OCI-LY7 (cell line): Measurements from ENCODE around the gene LIN7A. TPM values are rescaled to one million over a fixed set of nuclear protein-coding genes. Genes with fewer than 3 reads are reported as not detected.

Source experiments
- BruUV-seq: library from RNA; stranded (reverse); fragments of 400-500 nt; replicated peaks from 2 replicates; lab custom pipeline; 2021; lab: Mats Ljungman, UMichigan
- CTCF ChIA-PET: fragments of 300-600 bp; sonication (Branson Sonifier 250); formaldehyde crosslinking; loops from one replicate; lab custom pipeline; 2022; ENCODE audit warnings: antibody characterized with exemption; ENCODE audit not compliant: unreplicated experiment; lab: Charles Lee
- POLR2A ChIA-PET: fragments of 300-600 bp; sonication (Branson Sonifier 250); formaldehyde crosslinking; loops from one replicate; lab custom pipeline; 2022; ENCODE audit warnings: antibody characterized with exemption; lab: Charles Lee
- DNase-seq: peaks from one replicate; pipeline ENCODE4 v3.0.0-alpha.2; 2015; ENCODE audit warnings: low spot score
- H2AFZ ChIP-seq: fragments of 200-600 bp; sonication (generic), shearing (Covaris generic); 2 replicates; pipeline ENCODE4 v1.6.1; 2014; ENCODE audit warnings: mild to moderate bottlenecking, antibody characterized with exemption, low read length, moderate library complexity
- H3K27ac ChIP-seq: fragments of 200-600 bp; sonication (generic); 2 replicates; pipeline ENCODE4 v1.5.1; 2014; ENCODE audit warnings: mixed run types, low read depth, mild to moderate bottlenecking, moderate library complexity, low read length, inconsistent platforms; ENCODE audit not compliant: poor library complexity, severe bottlenecking
- H3K36me3 ChIP-seq: fragments of 200-600 bp; sonication (generic); 2 replicates; pipeline ENCODE4 v1.6.1; 2014; ENCODE audit warnings: mild to moderate bottlenecking, antibody characterized with exemption, low read length, moderate library complexity, mixed read lengths; ENCODE audit not compliant: insufficient read depth
- H3K4me1 ChIP-seq: fragments of 200-600 bp; sonication (generic); 2 replicates; pipeline ENCODE4 v1.5.1; 2014; ENCODE audit warnings: mild to moderate bottlenecking, low read length; ENCODE audit not compliant: insufficient read depth, poor library complexity, severe bottlenecking
- H3K4me2 ChIP-seq: fragments of 200-600 bp; sonication (generic); 2 replicates; pipeline ENCODE4 v1.6.1; 2014; ENCODE audit warnings: mild to moderate bottlenecking, low read length
- H3K4me3 ChIP-seq: fragments of 200-600 bp; sonication (generic); 2 replicates; pipeline ENCODE4 v1.5.1; 2014; ENCODE audit warnings: mild to moderate bottlenecking, low read depth, low read length; ENCODE audit not compliant: poor library complexity, severe bottlenecking
- H3K79me2 ChIP-seq: fragments of 200-600 bp; sonication (generic); 2 replicates; pipeline ENCODE4 v1.6.1; 2016; ENCODE audit warnings: low read depth, mild to moderate bottlenecking, low read length, moderate library complexity, mixed read lengths; ENCODE audit not compliant: insufficient read depth
- H3K9me2 ChIP-seq: fragments of 200-600 bp; sonication (generic); 2 replicates; pipeline ENCODE4 v1.6.1; 2016; ENCODE audit warnings: mild to moderate bottlenecking, low read length, mixed read lengths; ENCODE audit not compliant: insufficient read depth
- H3K9me3 ChIP-seq: fragments of 200-600 bp; sonication (generic); 2 replicates; pipeline ENCODE4 v1.6.1; 2014; ENCODE audit warnings: mild to moderate bottlenecking, mixed run types, low read length, mixed read lengths
- H4K20me1 ChIP-seq: fragments of 200-600 bp; sonication (generic); 2 replicates; pipeline ENCODE4 v1.6.1; 2014; ENCODE audit warnings: mild to moderate bottlenecking, antibody characterized with exemption, low read length, moderate library complexity, mixed read lengths; ENCODE audit not compliant: insufficient read depth
- CTCF ChIP-seq: fragments of 200-600 bp; sonication (generic); conservative IDR thresholded peaks from 2 replicates; pipeline ENCODE4 v1.5.1; 2014; ENCODE audit warnings: mild to moderate bottlenecking, antibody characterized with exemption, low read length, moderate library complexity, mixed read lengths
- EZH2phosphoT487 ChIP-seq: fragments of 200-600 bp; sonication (generic); IDR thresholded peaks from 2 replicates; pipeline ENCODE4 v1.6.1; 2018; ENCODE audit warnings: low read depth, borderline replicate concordance, mild to moderate bottlenecking, mixed run types, antibody characterized with exemption, low read length, moderate library complexity, mixed read lengths
- intact Hi-C: fragments of 100-400 bp; cut with micrococcal nuclease; formaldehyde crosslinking; loops from one replicate; pipeline ENCODE4 v1.10.0; 2022; ENCODE audit not compliant: unreplicated experiment
- total RNA-seq, 2 experiments: library from RNA; depleted of rRNA in 1 of 2; stranded (reverse); fragments of >200 nt in 1 of 2; shearing (Covaris generic) in 1 of 2; gene quantifications; 2 replicates each; pipeline ENCODE4 v1.2.3, GENCODE V29; 2014 to 2022

LIN7A gene
- total RNA-seq, 2 experiments from 2014 or later: 0.61 TPM; not detected in 1

GRCh38 chr12:80868576-80868975 is 69.2 kb downstream of the LIN7A start:
- DNase-seq: no peak
- TF ChIP-seq CTCF (no peak), EZH2phosphoT487 (no peak)
- Histone ChIP-seq H3K4me3 (no peak overlapping the region), H3K9me3 (no peaks in the 10 kb centered on the region), H3K4me1 (no peaks in the 10 kb centered on the region), H3K9me2 (no peaks in the 10 kb centered on the region), H4K20me1 (no peaks in the 10 kb centered on the region), H3K4me2 (no peak overlapping the region), H2AFZ (no peak overlapping the region), H3K36me3 (no peaks in the 10 kb centered on the region), H3K79me2 (no peaks in the 10 kb centered on the region), H3K27ac (no peak overlapping the region)
- intact Hi-C loops: no loop called here
- CTCF ChIA-PET: no interaction called here
- BruUV-seq: no TSS peak
- POLR2A ChIA-PET: interaction anchor here (0.8 kb wide), 1 partner anchor 9 kb away, joined by 3 read pairs; no protein-coding TSS in a partner anchor

GRCh38 chr12:80867941-80868340 is 69.8 kb downstream of the LIN7A start:
- H3K9me2 ChIP-seq: no peaks in the 10 kb centered on the region
- BruUV-seq: no TSS peak
- no peaks in the 10 kb centered on the region for H3K79me2 ChIP-seq
- no peaks in the 10 kb centered on the region for H4K20me1 ChIP-seq
- no peak overlapping the region for H3K27ac ChIP-seq
- no peaks in the 10 kb centered on the region for H3K4me1 ChIP-seq
- CTCF ChIA-PET: no interaction called here
- no peaks in the 10 kb centered on the region for H3K36me3 ChIP-seq
- TF ChIP-seq CTCF: no peak
- TF ChIP-seq EZH2phosphoT487: no peak
- H3K4me3 ChIP-seq: no peak overlapping the region
- no peak overlapping the region for H3K4me2 ChIP-seq
- intact Hi-C loops: no loop called here
- DNase-seq: no peak
- H3K9me3 ChIP-seq: no peaks in the 10 kb centered on the region
- POLR2A ChIA-PET: interaction anchor here (0.8 kb wide), 1 partner anchor 8 kb away, joined by 3 read pairs; no protein-coding TSS in a partner anchor
- H2AFZ ChIP-seq: no peak overlapping the region

GRCh38 chr12:80864046-80864735 is 73.5 kb downstream of the LIN7A start:
- H3K9me2 ChIP-seq: no peaks in the 10 kb centered on the region
- no peaks in the 10 kb centered on the region for H4K20me1 ChIP-seq
- DNase-seq: no peak
- intact Hi-C loops: no loop called here
- no peaks in the 10 kb centered on the region for H3K4me1 ChIP-seq
- ChIA-PET POLR2A (interaction anchor here (0.7 to 1.0 kb wide), 2 partner anchors 12 to 408 kb away, joined by 5 read pairs; no protein-coding TSS in a partner anchor), CTCF (no interaction called here)
- no peak overlapping the region for H2AFZ ChIP-seq
- no TSS peak for BruUV-seq
- TF ChIP-seq CTCF (no peak), EZH2phosphoT487 (no peak)
- H3K4me3 ChIP-seq: no peak overlapping the region
- no peaks in the 10 kb centered on the region for H3K79me2 ChIP-seq
- H3K36me3 ChIP-seq: no peaks in the 10 kb centered on the region
- no peaks in the 10 kb centered on the region for H3K9me3 ChIP-seq
- no peak overlapping the region for H3K4me2 ChIP-seq
- H3K27ac ChIP-seq: no peak overlapping the region
